Nephron (organoid): Measurements from ENCODE around the gene PDHX.

ENCODE experiments used
- H3K27ac Mint-ChIP-seq, 3 experiments: 2 replicates each; pipeline ENCODE4 v1.8.0; 2020; ENCODE audit warnings: mixed read lengths in 3 of 3, mild to moderate bottlenecking in 2 of 3, moderate library complexity in 1 of 3
- H3K27me3 Mint-ChIP-seq: 2 replicates; pipeline ENCODE4 v1.8.0; 2021; ENCODE audit warnings: low read depth, mild to moderate bottlenecking, moderate library complexity, mixed read lengths
- H3K36me3 Mint-ChIP-seq: 2 replicates; pipeline ENCODE4 v1.8.0; 2020; ENCODE audit warnings: low read depth, mixed read lengths
- H3K4me1 Mint-ChIP-seq: 2 replicates; pipeline ENCODE4 v1.8.0; 2020; ENCODE audit warnings: mixed read lengths
- H3K4me3 Mint-ChIP-seq, 3 experiments: 2 replicates each; pipeline ENCODE4 v1.8.0; 2020; ENCODE audit warnings: mild to moderate bottlenecking in 3 of 3, mixed read lengths in 3 of 3, moderate library complexity in 2 of 3
- H3K9me3 Mint-ChIP-seq: 2 replicates; pipeline ENCODE4 v1.8.0; 2020; ENCODE audit warnings: mixed read lengths
- TF ChIP-seq, protein P1 (sequence below), 3 experiments: fragments of 200-600 bp; sonication (generic); IDR thresholded peaks; one replicate each; pipeline ENCODE4 v1.5.0; 2021; ENCODE audit warnings: antibody characterized with exemption in 3 of 3; ENCODE audit not compliant: unreplicated experiment in 3 of 3

PDHX gene

DNA sequence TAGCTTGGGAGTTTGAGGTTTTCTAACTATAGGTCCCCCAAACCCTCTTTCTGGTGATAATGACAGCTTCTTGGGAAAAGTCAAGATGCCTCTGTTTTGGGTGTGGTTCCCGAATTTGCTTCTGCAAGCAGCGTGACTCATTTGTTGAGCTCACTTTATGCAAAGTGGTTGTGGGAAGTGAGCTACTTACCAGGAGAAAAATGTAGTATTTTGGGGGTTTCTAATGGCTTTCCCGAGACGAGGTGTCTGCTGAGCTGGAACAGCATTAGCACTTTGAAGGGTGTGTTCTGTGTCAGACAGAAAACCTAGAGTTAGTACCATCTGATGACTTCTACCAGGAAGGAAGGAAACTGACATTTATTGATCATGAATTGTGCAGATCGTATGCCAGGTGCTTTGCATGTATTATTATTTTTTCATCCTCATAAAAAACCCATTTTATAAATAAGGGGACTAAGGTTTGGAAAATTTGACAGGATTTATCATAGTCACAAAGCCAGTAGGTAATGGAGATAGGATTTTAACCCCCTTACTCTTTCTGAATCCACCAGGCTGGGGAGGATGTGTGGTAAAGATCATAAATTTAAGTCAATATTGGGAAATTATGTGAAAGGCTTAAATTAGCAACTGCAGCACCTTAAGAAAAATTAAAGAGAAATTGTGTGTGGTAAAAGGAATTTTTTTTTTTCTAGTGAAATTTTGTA, 113.7 kb downstream of the PDHX start:
- Mint-ChIP-seq H3K9me3 (peaks cover 23% of the 10 kb centered on the region), H3K27ac (no peak overlapping the region), H3K36me3 (no peaks in the 10 kb centered on the region), H3K4me3 (no peak overlapping the region), H3K4me1 (no peaks in the 10 kb centered on the region), H3K27me3 (peaks cover 4% of the 10 kb centered on the region)
- TF ChIP-seq, protein P1, sequence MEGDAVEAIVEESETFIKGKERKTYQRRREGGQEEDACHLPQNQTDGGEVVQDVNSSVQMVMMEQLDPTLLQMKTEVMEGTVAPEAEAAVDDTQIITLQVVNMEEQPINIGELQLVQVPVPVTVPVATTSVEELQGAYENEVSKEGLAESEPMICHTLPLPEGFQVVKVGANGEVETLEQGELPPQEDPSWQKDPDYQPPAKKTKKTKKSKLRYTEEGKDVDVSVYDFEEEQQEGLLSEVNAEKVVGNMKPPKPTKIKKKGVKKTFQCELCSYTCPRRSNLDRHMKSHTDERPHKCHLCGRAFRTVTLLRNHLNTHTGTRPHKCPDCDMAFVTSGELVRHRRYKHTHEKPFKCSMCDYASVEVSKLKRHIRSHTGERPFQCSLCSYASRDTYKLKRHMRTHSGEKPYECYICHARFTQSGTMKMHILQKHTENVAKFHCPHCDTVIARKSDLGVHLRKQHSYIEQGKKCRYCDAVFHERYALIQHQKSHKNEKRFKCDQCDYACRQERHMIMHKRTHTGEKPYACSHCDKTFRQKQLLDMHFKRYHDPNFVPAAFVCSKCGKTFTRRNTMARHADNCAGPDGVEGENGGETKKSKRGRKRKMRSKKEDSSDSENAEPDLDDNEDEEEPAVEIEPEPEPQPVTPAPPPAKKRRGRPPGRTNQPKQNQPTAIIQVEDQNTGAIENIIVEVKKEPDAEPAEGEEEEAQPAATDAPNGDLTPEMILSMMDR (IDR thresholded peaks at IDR 0.05; ENCODE audit: unreplicated experiment in 3 of 3): no peak

DNA sequence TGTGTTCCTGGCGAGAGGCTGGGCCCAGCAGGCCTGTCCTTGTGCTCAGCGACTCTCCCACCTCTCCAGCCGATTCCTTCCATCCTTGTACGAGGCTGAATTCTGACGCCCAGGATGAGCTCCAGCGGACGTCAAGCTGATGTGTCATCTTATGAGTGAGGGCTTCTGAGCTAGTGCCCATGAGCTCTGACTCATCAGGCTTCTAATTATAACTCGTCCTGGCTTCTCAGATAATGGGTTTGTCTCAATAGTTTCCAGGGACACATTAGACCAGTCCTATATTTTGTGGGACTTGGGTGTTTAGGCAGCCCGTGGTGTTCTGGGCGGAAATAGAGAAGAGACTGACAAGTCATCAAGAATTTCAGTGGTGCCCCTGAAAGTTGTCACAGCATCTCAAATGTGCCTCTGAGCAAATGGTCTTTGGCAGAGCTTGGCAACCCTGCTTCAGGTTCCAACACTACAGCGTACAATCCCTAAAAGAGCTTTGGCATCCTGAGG, 114.3 kb downstream of the PDHX start:
- peaks cover 4% of the 10 kb centered on the region for H3K27me3 Mint-ChIP-seq
- H3K4me1 Mint-ChIP-seq: no peaks in the 10 kb centered on the region
- no peak overlapping the region for H3K4me3 Mint-ChIP-seq
- TF ChIP-seq, protein P1 (IDR thresholded peaks at IDR 0.05; ENCODE audit: unreplicated experiment in 3 of 3): no peak
- H3K9me3 Mint-ChIP-seq: peaks cover 21% of the 10 kb centered on the region
- no peaks in the 10 kb centered on the region for H3K36me3 Mint-ChIP-seq
- H3K27ac Mint-ChIP-seq: no peak overlapping the region

DNA sequence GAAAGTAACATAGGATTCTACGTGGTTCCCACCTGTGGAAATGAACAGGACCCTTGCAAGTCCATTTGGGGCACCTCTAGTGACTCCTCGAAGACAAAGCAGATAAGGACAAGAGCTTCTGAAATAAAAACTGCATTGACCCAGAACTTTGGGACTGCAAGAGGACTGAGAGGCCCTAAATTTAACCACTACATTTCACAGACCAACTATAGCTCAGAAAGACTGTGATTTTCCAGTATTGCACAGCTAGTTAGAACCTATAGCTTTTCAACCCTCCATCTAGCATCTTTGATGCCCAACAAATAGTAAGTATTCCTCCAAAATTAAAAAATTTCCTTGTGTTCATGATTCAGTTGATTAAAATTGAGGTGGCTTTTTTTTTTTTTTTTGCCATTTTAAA, 114.9 kb downstream of the PDHX start:
- H3K4me1 Mint-ChIP-seq: no peaks in the 10 kb centered on the region

DNA sequence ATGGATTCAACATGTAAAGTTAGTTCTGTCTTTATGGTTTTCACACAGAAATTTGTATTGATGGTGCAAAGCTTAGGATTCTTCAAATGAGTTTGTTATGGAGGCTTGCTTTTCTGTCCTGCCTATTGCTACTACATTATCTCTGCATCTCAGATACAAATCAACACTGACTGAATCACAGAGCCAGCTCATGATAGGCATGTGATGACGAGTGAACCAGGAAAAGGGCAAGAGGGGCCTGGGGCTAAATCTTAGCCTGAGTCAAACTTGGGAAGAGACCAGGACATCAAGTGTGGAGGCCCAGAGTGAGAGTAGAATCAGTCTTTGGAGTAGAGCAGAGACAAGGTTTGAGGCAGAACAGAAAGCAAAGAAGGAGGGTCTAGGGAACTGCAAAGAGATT, 115.4 kb downstream of the PDHX start:
- Mint-ChIP-seq H3K4me1 (no peaks in the 10 kb centered on the region), H3K27me3 (peaks cover 4% of the 10 kb centered on the region), H3K4me3 (no peak overlapping the region), H3K9me3 (peaks cover 11% of the 10 kb centered on the region), H3K27ac (no peak overlapping the region), H3K36me3 (no peaks in the 10 kb centered on the region)
- TF ChIP-seq, protein P1 (IDR thresholded peaks at IDR 0.05; ENCODE audit: unreplicated experiment in 3 of 3): no peak

More for the DNA sequence above, 114.9 kb downstream of the PDHX start:
- peaks cover 16% of the 10 kb centered on the region for H3K9me3 Mint-ChIP-seq
- peaks cover 4% of the 10 kb centered on the region for H3K27me3 Mint-ChIP-seq
- TF ChIP-seq, protein P1 (IDR thresholded peaks at IDR 0.05; ENCODE audit: unreplicated experiment in 3 of 3): no peak
- no peak overlapping the region for H3K27ac Mint-ChIP-seq
- no peaks in the 10 kb centered on the region for H3K36me3 Mint-ChIP-seq
- H3K4me3 Mint-ChIP-seq: no peak overlapping the region

DNA sequence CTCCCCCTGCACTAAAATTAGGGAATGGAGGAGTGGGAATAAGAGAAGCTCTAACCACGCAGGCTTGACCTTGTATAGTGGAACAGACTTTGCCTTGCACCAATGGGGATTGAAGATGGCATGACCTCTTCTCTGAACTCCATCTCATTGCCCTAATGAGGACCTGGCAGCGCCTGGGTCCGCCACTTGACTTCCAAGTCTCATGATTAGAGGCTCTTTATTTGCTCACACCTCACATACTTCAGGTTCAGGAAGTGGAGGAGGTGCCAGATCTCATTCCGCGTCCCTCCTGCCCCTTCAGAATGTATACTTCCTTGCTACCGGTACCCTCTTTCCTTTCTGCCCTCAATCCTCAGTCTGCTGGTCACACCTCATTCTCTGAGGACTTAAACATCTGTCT, 116.6 kb downstream of the PDHX start:
- Mint-ChIP-seq H3K4me3 (no peak overlapping the region), H3K27ac (no peak overlapping the region), H3K27me3 (peaks cover 4% of the 10 kb centered on the region), H3K36me3 (no peaks in the 10 kb centered on the region), H3K9me3 (peaks cover 5% of the 10 kb centered on the region), H3K4me1 (no peaks in the 10 kb centered on the region)
- TF ChIP-seq, protein P1 (IDR thresholded peaks at IDR 0.05; ENCODE audit: unreplicated experiment in 3 of 3): no peak

DNA sequence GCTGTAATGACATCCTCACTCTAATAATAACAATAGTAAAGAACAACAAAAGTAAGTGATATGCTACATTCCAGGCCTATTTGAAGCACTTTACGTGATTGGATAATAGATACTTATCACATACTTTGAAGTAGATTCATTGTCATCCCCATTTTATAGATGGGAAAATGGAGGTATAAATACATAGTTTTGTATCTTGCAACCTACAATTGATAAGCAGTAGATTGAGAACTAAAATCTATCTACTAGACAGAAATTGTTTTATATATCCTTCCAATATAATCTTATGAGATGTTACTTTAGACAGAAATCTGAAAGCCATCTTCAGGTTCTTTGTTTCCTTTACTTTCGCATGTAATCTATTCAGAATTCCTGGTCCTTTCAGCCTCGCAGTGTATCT, 118.0 kb downstream of the PDHX start:
- Mint-ChIP-seq H3K4me3 (no peak overlapping the region), H3K36me3 (no peaks in the 10 kb centered on the region), H3K27ac (no peak overlapping the region), H3K4me1 (no peaks in the 10 kb centered on the region), H3K27me3 (no peaks in the 10 kb centered on the region), H3K9me3 (no peaks in the 10 kb centered on the region)
- TF ChIP-seq, protein P1 (IDR thresholded peaks at IDR 0.05; ENCODE audit: unreplicated experiment in 3 of 3): no peak
